Measurements from ENCODE around the gene AKR1B1.
A peak's percentile ranks its signal among the peaks of the same experiment; 100 is the strongest.

Gene AKR1B1

GRCh38 chr7:134468475-134468874, 9.6 kb upstream of the AKR1B1 start:
- DNase-seq: no peak

GRCh38 chr7:134468054-134468453, 9.2 kb upstream of the AKR1B1 start:
- DNase-seq: no peak

GRCh38 chr7:134465491-134465890, 6.6 kb upstream of the AKR1B1 start:
- no peak for DNase-seq

- DNase-seq: no peak
These were observed 5.6 kb upstream of the AKR1B1 start for GRCh38 chr7:134464496-134464895.

GRCh38 chr7:134463751-134464150, 4.9 kb upstream of the AKR1B1 start:
- DNase-seq: no peak

- DNase-seq: no peak
These were observed 3.5 kb upstream of the AKR1B1 start for GRCh38 chr7:134462337-134462925.

GRCh38 chr7:134461916-134462315, 3.0 kb upstream of the AKR1B1 start:
- DNase-seq: no peak

- no peak for DNase-seq
These were observed 1.1 kb upstream of the AKR1B1 start for GRCh38 chr7:134459981-134460380.

- DNase-seq: peak; percentile 59
These were observed 527 bp downstream of the AKR1B1 start for GRCh38 chr7:134458341-134458805.

GRCh38 chr7:134457210-134457609, 1.7 kb downstream of the AKR1B1 start:
- DNase-seq: no peak

- no peak for DNase-seq
These were observed 4.6 kb downstream of the AKR1B1 start for GRCh38 chr7:134454277-134454676.

- DNase-seq: no peak
These were observed 5.4 kb downstream of the AKR1B1 start for GRCh38 chr7:134453518-134453917.

GRCh38 chr7:134452991-134453473, 5.9 kb downstream of the AKR1B1 start:
- DNase-seq: no peak

- DNase-seq: no peak
These were observed 6.5 kb downstream of the AKR1B1 start for GRCh38 chr7:134452419-134452838.

- no peak for DNase-seq
These were observed 7.2 kb downstream of the AKR1B1 start for GRCh38 chr7:134451656-134452055.

GRCh38 chr7:134450294-134451000, 8.5 kb downstream of the AKR1B1 start:
- DNase-seq: no peak

GRCh38 chr7:134449680-134450079, 9.2 kb downstream of the AKR1B1 start:
- no peak for DNase-seq

GRCh38 chr7:134448356-134449229, 10.3 kb downstream of the AKR1B1 start:
- DNase-seq: no peak

- DNase-seq: no peak
These were observed 11.5 kb downstream of the AKR1B1 start for GRCh38 chr7:134447383-134447782.

GRCh38 chr7:134446923-134447322, 12.0 kb downstream of the AKR1B1 start:
- DNase-seq: no peak

- DNase-seq: no peak
These were observed 12.5 kb downstream of the AKR1B1 start for GRCh38 chr7:134446446-134446845.

GRCh38 chr7:134444961-134445315, 14.0 kb downstream of the AKR1B1 start:
- no peak for DNase-seq

- DNase-seq: no peak
These were observed 14.5 kb downstream of the AKR1B1 start for GRCh38 chr7:134444198-134444960.
